Kidney epithelial cell (primary cell): Measurements from ENCODE around the gene SAT1. TPM values are rescaled to one million over a fixed set of nuclear protein-coding genes. Genes with fewer than 3 reads are reported as not detected.

Experiments used
- DNase-seq: peaks from one replicate; pipeline ENCODE4 v3.0.0-alpha.2; 2010; ENCODE audit warnings: low read depth
- H3K27me3 ChIP-seq: 2 replicates; pipeline ENCODE4 v1.6.0; 2011; ENCODE audit warnings: low read length; ENCODE audit not compliant: control insufficient read depth, insufficient read depth
- H3K36me3 ChIP-seq: 2 replicates; pipeline ENCODE4 v1.5.1; 2011; ENCODE audit warnings: low read length; ENCODE audit not compliant: control insufficient read depth, insufficient read depth
- H3K4me3 ChIP-seq: 2 replicates; pipeline ENCODE4 v1.5.1; 2011; ENCODE audit warnings: low read depth, mild to moderate bottlenecking, control low read depth, low read length
- CTCF ChIP-seq: IDR thresholded peaks from 2 replicates; pipeline ENCODE4 v1.5.1; 2011; ENCODE audit warnings: mild to moderate bottlenecking, moderate library complexity, low read length, control low read depth, inconsistent platforms; ENCODE audit not compliant: insufficient read depth, poor library complexity, severe bottlenecking
- total RNA-seq: library from RNA; depleted of rRNA; stranded (reverse); fragments of >200 nt; gene quantifications from 2 replicates; pipeline ENCODE4 v1.2.3, GENCODE V29; 2015

Gene SAT1
- total RNA-seq, 1 donor from 2014 or later, result 1,207 TPM

DNA sequence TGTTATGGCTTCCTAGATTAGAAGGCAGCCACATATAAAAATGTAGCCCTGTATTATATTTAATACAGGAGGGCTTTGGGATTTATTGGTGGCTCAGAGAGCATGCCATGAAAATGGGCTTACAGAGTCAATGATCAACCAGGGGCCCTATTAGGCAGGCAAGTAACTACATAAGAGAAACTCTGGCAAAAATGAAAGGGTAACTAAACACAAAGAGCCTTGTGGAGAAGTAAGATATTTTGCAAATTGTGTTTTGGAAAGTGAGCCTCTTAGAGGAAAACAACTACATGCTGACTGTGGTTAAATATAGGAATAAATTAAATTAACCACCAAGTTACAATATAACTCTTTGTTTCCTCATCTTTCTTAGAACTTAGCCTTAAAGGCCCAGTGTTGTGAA lies 5.5 kb downstream of the SAT1 start:
- TF ChIP-seq CTCF, result no peak
- Histone ChIP-seq H3K36me3 (no peaks in the 10 kb centered on the region), H3K4me3 (no peak overlapping the region), H3K27me3 (no peaks in the 10 kb centered on the region)
- no peak for DNase-seq

- no peak for DNase-seq
- Histone ChIP-seq H3K36me3 (no peaks in the 10 kb centered on the region), H3K4me3 (no peak overlapping the region), H3K27me3 (no peaks in the 10 kb centered on the region)
- TF ChIP-seq CTCF, result no peak
These were observed 6.0 kb downstream of the SAT1 start for GRCh38 chrX:23788946-23789345.

DNA sequence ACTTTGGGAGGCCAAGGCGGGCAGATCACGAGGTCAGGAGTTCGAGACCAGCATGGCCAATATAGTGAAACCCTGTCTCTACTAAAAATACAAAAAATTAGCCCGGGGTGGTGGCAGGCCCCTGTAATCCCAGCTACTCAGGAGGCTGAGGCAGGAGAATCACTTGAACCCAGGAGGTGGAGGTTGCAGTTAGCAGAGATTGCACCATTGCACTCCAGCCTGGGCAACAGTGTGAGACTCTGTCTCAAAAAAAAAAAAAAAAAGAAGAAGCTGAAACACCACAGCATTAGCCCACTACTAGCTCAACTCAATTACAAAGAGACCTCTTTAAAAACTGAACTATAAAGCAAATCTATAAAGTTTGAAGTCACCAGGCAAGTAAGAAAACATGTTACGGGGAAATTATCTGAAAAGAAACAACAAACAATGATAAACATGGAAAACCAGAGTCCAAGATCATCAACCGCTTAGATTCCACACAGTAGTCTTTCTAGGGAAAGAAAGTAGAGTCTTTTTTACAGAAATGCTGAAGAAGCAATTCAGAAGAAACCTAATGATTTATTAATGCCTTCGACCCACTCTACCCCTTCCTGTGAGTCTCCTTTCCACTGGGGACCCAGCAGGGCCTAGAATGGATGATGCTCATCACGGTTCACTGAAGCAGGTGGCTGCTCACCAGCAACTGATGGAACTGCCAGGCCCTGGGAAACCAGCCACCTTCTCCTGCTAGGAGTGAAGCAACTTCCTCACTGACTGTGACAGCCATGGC lies 6.6 kb downstream of the SAT1 start:
- DNase-seq, result no peak
- no peak for TF ChIP-seq CTCF
- no peaks in the 10 kb centered on the region for H3K27me3 ChIP-seq
- H3K4me3 ChIP-seq, result no peak overlapping the region
- H3K36me3 ChIP-seq, result no peaks in the 10 kb centered on the region

DNA sequence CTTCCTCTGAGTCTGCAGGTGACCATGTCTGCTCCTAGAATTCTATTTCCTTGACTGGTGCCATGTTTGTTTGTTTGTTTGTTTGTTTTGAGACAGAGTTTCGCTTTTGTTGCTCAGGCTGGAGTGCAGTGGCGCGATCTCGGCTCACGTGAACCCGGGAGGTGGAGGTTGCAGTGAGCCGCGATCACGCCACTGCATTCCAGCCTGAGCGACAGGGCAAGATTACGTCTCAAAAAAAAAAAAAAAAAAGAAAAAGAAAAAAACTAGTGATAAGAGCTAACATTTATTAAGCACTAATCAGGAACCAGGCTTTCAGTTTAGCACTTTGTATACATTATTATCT lies 7.2 kb downstream of the SAT1 start:
- Histone ChIP-seq H3K4me3 (no peak overlapping the region), H3K27me3 (no peaks in the 10 kb centered on the region), H3K36me3 (no peaks in the 10 kb centered on the region)
- no peak for TF ChIP-seq CTCF
- no peak for DNase-seq

GRCh38 chrX:23792861-23793553 lies 10.0 kb downstream of the SAT1 start:
- H3K27me3 ChIP-seq, result no peaks in the 10 kb centered on the region
- no peak for DNase-seq
- H3K36me3 ChIP-seq, result no peaks in the 10 kb centered on the region
- TF ChIP-seq CTCF, result no peak
- H3K4me3 ChIP-seq, result no peak overlapping the region

DNA sequence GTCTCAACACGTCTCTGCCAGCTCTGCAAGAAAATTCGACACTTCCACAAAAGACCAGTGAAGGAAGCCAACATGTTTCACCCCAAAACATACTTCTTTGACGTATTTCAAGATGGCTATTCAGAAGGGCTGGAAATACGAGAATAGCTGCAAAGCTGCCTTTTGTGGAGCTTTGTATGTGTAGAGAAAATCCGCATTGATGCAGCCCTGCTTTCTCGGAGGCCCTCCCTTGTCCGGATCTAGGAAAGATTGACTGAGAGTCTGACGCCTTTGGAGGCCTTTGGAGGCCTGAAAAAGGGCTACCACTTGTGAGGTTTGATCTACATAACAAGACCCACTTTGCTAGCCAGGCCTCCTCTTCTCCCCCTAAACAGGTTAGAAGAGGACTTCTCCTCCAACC lies 12.2 kb downstream of the SAT1 start:
- no peak overlapping the region for H3K4me3 ChIP-seq
- TF ChIP-seq CTCF, result no peak
- H3K36me3 ChIP-seq, result no peaks in the 10 kb centered on the region
- H3K27me3 ChIP-seq, result no peaks in the 10 kb centered on the region
- DNase-seq, result no peak
